DMS153 treated with DMSO at 0.1 percent for 48 hours (cell line): ENCODE results near the gene STAC.
"Not testable (repeated sequence)": the region's sequence is repeated elsewhere in the genome, so short reads cannot be mapped to it uniquely, and the experiment has no call there.

Experiments
- DNase-seq: peaks from one replicate; lab custom pipeline; 2025; ENCODE audit not compliant: unreplicated experiment; lab: John Stamatoyannopoulos, UW

Gene STAC

GRCh38 chr3:36476286-36476942 is 96.1 kb downstream of the STAC start:
- DNase-seq: no peak

GRCh38 chr3:36477655-36478054 is 97.4 kb downstream of the STAC start:
- no peak for DNase-seq

DNA sequence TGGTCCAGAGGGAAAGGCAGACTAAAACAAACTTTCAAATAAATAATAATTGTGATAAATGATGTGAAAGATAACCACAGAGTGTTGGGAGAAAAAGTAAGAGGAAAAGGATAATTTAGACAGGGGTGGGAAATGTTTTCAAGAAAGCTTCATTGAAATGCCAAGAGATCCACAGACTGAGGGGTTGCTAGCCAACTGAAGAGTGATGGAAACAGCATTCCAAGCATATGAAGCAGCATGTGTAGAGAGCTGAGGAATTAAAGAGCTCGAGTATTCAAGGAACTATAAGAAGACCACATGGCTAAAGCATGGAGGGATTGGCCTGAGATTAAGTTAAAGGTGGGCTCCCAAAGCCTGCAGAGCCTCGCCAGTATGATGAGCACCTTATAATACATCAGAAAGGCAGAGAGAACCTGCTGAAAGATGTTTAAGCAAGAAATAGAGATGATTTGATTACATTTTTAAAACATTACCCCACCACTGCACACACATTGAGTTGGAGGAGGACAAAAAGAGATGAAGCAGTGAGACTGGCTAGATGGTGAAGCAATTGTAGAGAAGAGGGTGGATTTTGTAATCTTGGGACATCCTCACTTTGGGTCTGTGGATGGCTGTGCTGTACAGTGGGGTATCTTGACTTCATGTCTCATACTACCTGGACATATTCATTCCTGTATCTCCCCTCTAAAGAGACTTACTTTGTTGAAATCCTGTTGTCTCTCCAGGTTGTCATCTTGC is 100.8 kb downstream of the STAC start:
- no peak for DNase-seq

DNA sequence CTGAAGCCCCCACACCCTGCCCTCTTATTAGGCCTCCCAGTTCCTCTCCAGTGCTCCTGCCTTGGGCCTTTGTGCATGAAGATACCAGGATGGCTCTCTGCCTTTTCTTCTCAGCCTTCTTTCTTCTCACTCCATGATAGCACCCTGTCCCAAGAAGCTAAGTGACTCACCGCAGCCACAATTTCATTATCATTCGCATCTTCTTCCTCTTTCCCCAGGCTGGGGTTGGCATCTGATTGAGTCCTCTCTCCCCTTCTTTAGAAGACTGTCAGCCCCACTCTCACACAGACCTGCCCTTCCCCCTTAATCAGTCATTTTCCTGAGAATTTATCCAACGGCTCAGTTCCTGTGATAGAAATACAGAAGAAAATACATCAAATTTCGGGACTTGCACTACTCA is 102.0 kb downstream of the STAC start:
- no peak for DNase-seq

GRCh38 chr3:36482880-36483279 is 102.6 kb downstream of the STAC start:
- DNase-seq: no peak

- no peak for DNase-seq
Observed at GRCh38 chr3:36483709-36484108, 103.4 kb downstream of the STAC start.

DNA sequence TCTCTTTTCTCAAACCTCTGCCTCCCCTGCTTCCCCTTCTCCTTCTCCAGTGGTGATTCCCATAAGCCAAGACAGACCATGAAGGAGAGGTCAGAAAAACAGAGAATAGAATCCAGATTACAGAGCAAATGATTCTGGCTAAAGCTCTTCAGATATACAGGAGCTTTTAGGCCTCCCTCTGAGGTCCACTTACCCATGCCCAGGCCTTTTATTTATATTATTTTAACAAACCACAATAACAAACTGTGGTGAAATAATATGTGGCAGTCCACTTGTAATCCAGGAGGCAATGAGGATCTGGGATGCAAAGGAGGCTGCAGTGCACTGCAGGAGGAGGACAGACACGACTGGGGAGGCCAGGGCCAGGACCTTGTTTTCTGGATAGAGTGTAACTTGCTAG is 104.1 kb downstream of the STAC start:
- no peak for DNase-seq

DNA sequence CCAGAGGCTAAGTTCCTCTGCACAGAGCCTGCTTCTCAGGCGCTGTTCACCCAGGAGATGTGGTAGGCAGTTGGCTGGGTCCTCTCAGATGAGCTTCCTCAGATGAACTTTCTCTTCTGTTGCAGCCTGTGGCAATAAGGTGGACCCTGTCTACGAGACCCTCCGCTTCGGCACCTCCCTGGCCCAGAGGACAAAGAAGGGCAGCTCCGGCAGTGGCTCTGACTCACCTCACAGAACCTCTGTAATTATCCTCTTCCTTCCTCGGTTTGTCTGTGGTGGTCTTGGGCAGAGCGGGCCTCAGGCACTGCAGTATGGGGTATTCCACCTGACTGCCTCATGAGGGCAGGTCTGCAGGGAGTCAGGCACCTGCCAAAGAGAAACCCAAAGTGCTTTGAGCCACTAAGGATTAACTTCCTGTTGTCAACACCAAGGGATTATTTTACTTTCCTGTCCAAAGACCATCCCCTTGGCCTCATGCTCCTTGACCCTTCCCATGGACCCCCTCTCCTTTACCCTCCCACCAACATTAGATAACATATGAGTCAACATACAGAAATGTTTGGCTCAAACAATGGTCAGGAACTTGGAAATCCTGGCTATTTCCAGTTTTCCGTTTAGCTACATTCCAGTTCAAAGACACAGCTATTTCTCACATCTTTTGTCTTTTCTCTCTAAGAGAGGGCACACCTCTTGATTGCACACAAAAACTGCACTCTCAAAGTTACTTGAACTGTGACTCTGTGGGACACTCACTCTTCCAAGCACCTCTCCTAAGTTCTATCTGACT is 105.9 kb downstream of the STAC start:
- no peak for DNase-seq

DNA sequence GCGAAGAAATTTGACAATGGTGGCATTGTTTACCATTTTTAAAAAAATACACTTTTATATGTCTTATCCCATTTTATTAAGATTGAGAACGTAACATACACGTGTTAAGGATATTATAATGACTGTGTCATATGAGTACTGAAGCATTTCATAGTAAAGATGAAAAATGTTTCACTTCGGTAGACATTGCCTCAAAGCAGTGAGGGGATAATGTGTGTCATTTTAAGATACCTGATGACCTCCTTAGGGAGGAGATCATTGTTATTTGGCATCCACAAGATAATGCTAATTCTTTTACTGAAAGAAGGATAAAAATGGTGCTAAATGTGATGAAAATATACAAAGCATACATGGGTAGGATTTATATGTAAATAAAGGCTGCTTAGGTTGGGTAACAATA is 107.3 kb downstream of the STAC start:
- no peak for DNase-seq

DNA sequence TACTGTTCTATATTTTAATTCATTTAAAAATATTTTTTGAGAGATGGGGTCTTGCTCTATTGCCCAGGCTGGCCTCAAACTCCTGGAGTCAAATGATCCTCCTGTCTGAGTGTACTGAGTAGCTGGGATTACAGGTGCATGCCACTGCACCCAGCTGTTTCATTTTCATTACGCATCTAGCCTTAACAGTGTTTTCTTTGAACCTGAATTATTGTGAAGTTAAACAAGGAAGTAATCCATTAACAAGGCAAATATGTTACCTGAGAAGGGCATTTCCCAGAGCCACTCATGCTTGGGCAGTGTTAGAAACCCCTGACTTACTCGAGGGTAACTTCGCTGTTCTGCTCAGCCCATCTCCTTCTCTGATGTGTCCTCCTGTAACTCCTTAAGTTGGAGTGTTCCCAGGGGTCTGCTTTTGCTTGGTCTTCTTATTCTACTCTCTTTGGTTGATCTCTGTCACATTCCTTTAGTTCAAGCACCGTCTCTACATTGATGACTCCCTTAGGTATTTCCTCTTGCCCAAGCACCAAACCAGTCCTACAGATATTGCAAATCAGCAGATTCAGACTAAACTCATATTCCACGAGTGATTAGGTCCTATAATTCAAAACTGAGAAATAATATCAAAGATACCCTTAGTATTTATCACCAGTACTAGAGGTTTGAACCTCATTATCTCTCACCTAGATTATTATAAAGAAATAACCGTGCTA is 107.9 kb downstream of the STAC start:
- DNase-seq: no peak

- DNase-seq: no peak
Observed at GRCh38 chr3:36489101-36489500, 108.8 kb downstream of the STAC start.

GRCh38 chr3:36489679-36490425 is 109.5 kb downstream of the STAC start:
- DNase-seq: no peak

GRCh38 chr3:36493051-36493450 is 112.7 kb downstream of the STAC start:
- no peak for DNase-seq

GRCh38 chr3:36494461-36495109 is 114.3 kb downstream of the STAC start:
- DNase-seq: no peak

GRCh38 chr3:36496684-36497633 is 116.7 kb downstream of the STAC start:
- DNase-seq: no peak

DNA sequence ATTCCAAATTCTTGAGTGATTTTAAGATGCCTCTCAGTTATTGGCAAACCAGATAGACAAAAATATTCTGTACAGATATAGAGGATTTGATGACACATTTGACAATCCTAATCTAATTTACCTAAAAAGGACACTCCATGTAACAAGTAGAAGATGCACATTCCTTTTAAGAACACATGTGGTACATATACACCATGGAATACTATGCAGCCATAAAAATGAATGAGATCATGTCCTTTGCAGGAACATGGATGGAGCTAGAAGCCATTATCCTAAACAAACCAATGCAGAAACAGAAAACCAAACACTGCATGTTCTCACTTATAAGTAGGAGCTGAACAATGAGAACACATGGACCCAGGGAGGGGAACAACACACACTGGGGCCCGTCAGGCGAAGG is 119.7 kb downstream of the STAC start:
- not testable (repeated sequence) for DNase-seq

GRCh38 chr3:36501616-36502015 is 121.3 kb downstream of the STAC start:
- DNase-seq: no peak

GRCh38 chr3:36505393-36505792 is 125.1 kb downstream of the STAC start:
- no peak for DNase-seq
